SK-N-SH (cell line): ENCODE measurements around the gene C6orf120.

Source experiments
- CTCF ChIP-seq: fragments of 200-600 bp; sonication (generic); IDR thresholded peaks from 2 replicates; pipeline ENCODE4 v1.6.1; 2017; ENCODE audit warnings: antibody characterized with exemption, mild to moderate bottlenecking, moderate library complexity
- EP300 ChIP-seq, 2 experiments: IDR thresholded peaks; 2 replicates each; pipeline versions ENCODE4 v1.4.0 to v1.6.1; 2012; ENCODE audit warnings: borderline replicate concordance in 1 of 2, low read depth in 1 of 2, low read length in 1 of 2
- JUND ChIP-seq: IDR thresholded peaks from 2 replicates; pipeline ENCODE4 v1.4.0; 2012
- MEF2A ChIP-seq: IDR thresholded peaks from 2 replicates; pipeline ENCODE4 v1.4.0; 2012; ENCODE audit warnings: low read depth, borderline replicate concordance
- NRF1 ChIP-seq: IDR thresholded peaks from 2 replicates; pipeline ENCODE4 v1.6.1; 2012; ENCODE audit warnings: low read depth, mild to moderate bottlenecking, low read length
- POLR2AphosphoS5 ChIP-seq: IDR thresholded peaks from 2 replicates; pipeline ENCODE4 v1.6.1; 2012; ENCODE audit warnings: low read depth, low read length
- RAD21 ChIP-seq: IDR thresholded peaks from 2 replicates; pipeline ENCODE4 v1.6.1; 2012; ENCODE audit warnings: mild to moderate bottlenecking, low read length
- RFX5 ChIP-seq: IDR thresholded peaks from 2 replicates; pipeline ENCODE4 v1.6.1; 2012; ENCODE audit warnings: mild to moderate bottlenecking, improper control_type of control experiment, low read length
- SMC3 ChIP-seq: IDR thresholded peaks from 2 replicates; pipeline ENCODE4 v1.6.1; 2012; ENCODE audit warnings: low read depth, low read length, improper control_type of control experiment
- TAF1 ChIP-seq: IDR thresholded peaks from 2 replicates; pipeline ENCODE4 v1.6.1; 2012; ENCODE audit warnings: low read depth, mild to moderate bottlenecking, low read length, moderate library complexity, borderline replicate concordance
- USF1 ChIP-seq: IDR thresholded peaks from 2 replicates; pipeline ENCODE4 v1.4.0; 2012; ENCODE audit warnings: low read depth, borderline replicate concordance
- USF2 ChIP-seq: fragments of 150-350 bp; IDR thresholded peaks from 2 replicates; pipeline ENCODE4 v1.6.1; 2017; ENCODE audit warnings: antibody characterized with exemption, low read length, low read depth, borderline replicate concordance
- YY1 ChIP-seq: IDR thresholded peaks from 2 replicates; pipeline ENCODE4 v1.4.0; 2012; ENCODE audit warnings: low read depth, mild to moderate bottlenecking

- TF ChIP-seq CTCF = no peak
- no peak for TF ChIP-seq USF2
- TF ChIP-seq TAF1 = no peak
- no peak for TF ChIP-seq RFX5
- no peak for TF ChIP-seq RAD21
- no peak for TF ChIP-seq JUND
- TF ChIP-seq SMC3 = no peak
- no peak for TF ChIP-seq NRF1
- TF ChIP-seq YY1 = no peak
- TF ChIP-seq POLR2AphosphoS5 = no peak
- no peak for TF ChIP-seq EP300 (IDR thresholded peaks at IDR 0.05; ENCODE audit: borderline replicate concordance in 1 of 2, low read depth in 1 of 2, low read length in 1 of 2)
- no peak for TF ChIP-seq MEF2A
- TF ChIP-seq USF1 = no peak
Measured at GRCh38 chr6:169726049-169726400, 24.1 kb downstream of the C6orf120 start.
